ENCODE data around the gene FRMD5. TPM values are rescaled to one million over a fixed set of nuclear protein-coding genes. Genes with fewer than 3 reads are reported as not detected.

Gene FRMD5
- total RNA-seq, 1 donor from 2014 or later, result 0.49 TPM

DNA sequence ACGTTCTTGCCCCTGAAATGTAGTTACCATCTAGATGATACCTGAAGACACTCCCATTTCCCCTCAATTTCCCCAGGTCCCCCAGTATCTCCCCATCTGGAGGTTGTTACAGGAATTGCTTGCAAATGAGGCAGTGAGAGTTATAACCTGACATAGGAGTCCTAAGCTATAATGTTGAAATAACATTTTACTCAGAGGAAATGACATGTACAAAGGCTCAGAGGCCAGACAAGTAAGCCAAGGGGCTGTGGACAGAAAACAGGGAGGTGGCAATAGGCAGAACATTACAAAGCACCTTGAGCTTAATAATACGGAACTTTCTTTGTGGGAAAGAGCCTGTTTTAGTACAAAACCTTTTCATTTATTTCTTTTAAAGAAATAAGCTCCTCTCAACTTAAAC is 171.9 kb downstream of the FRMD5 start:
- Histone ChIP-seq H3K36me3 (no peaks in the 10 kb centered on the region), H3K27ac (no peak overlapping the region), H3K27me3 (no peaks in the 10 kb centered on the region), H3K4me1 (no peaks in the 10 kb centered on the region), H3K4me3 (no peak overlapping the region), H3K9me3 (no peaks in the 10 kb centered on the region)
- no peak for DNase-seq (ENCODE audit: extremely low spot score in 2 of 2)
- TF ChIP-seq POLR2AphosphoS5 (IDR thresholded peaks at IDR 0.05; ENCODE audit: insufficient read depth in 1 of 2, low read depth in 1 of 2), result no peak
- no peak for TF ChIP-seq CTCF (IDR thresholded peaks at IDR 0.05)
- intact Hi-C loops (cut with DNase I), result no loop called here

DNA sequence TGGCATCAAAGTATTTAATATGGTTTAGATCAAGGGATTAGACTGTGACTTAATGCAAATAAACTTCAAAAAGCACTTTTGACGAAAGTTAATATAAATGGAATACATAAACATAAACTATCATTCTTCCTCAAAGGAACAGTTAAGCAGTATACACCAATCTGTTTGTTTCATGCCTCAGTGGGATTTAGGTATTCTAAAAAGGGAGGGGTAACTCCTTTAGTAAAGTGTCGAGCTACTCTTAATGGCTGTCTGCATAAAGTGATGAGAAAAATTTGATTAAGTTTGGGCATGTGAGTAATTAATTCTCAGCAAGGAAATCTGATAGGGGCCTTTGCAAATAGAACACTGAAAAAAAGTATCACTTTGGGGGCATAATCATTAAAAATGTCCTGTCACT is 176.9 kb downstream of the FRMD5 start:
- Histone ChIP-seq H3K27me3 (no peaks in the 10 kb centered on the region), H3K9me3 (no peaks in the 10 kb centered on the region), H3K27ac (no peak overlapping the region), H3K4me3 (no peak overlapping the region), H3K4me1 (no peaks in the 10 kb centered on the region), H3K36me3 (no peaks in the 10 kb centered on the region)
- intact Hi-C loops (cut with DNase I), result no loop called here
- DNase-seq (ENCODE audit: extremely low spot score in 2 of 2), result no peak
- no peak for TF ChIP-seq CTCF (IDR thresholded peaks at IDR 0.05)
- no peak for TF ChIP-seq POLR2AphosphoS5 (IDR thresholded peaks at IDR 0.05; ENCODE audit: insufficient read depth in 1 of 2, low read depth in 1 of 2)
- no peak for TF ChIP-seq POLR2A (IDR thresholded peaks at IDR 0.05)

GRCh38 chr15:44015545-44016305 is 179.3 kb downstream of the FRMD5 start:
- intact Hi-C loops (cut with DNase I), result no loop called here
- Histone ChIP-seq H3K36me3 (no peaks in the 10 kb centered on the region), H3K9me3 (no peaks in the 10 kb centered on the region), H3K27ac (no peak overlapping the region), H3K27me3 (no peaks in the 10 kb centered on the region), H3K4me3 (no peak overlapping the region), H3K4me1 (no peaks in the 10 kb centered on the region)
- DNase-seq (ENCODE audit: extremely low spot score in 2 of 2), result no peak
- TF ChIP-seq POLR2A (IDR thresholded peaks at IDR 0.05), result no peak
- no peak for TF ChIP-seq CTCF (IDR thresholded peaks at IDR 0.05)
- TF ChIP-seq POLR2AphosphoS5 (IDR thresholded peaks at IDR 0.05; ENCODE audit: insufficient read depth in 1 of 2, low read depth in 1 of 2), result no peak

DNA sequence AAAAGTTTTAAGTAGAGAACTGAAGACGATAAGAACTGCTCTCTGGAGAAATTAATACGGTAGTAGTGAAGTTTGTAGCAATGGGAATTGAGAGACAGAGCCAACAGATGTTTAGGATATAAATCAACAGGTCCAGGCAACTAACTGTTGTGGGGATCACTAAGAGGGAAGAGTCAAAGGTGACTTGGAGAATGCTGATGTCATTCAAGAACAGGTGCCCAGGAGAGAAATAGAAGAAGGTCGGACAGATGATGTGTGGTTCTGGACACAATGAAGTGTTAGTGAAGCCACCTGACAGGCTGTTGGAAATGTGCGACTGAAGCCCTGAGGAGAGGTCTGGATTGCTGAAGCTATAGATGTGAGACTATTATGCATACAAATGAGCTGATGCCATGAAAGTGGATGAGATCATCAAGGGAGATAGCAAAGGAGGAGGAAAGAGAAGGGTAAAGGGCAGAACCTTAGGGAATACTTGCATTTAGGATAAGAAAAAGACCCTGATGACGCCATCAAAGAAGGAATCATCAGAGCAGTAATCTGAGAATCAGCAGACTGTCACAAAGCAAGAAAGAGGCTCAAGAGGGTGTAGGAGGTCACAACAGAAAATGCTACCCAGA is 183.7 kb downstream of the FRMD5 start:
- no peaks in the 10 kb centered on the region for H3K27me3 ChIP-seq

More for the DNA sequence above, 183.7 kb downstream of the FRMD5 start:
- Histone ChIP-seq H3K27ac (no peak overlapping the region), H3K4me1 (no peaks in the 10 kb centered on the region), H3K36me3 (no peaks in the 10 kb centered on the region), H3K4me3 (no peak overlapping the region), H3K9me3 (no peaks in the 10 kb centered on the region)
- TF ChIP-seq POLR2A (IDR thresholded peaks at IDR 0.05) (no peak), POLR2AphosphoS5 (IDR thresholded peaks at IDR 0.05; ENCODE audit: insufficient read depth in 1 of 2, low read depth in 1 of 2) (no peak), CTCF (IDR thresholded peaks at IDR 0.05) (no peak)
- intact Hi-C loops (cut with DNase I), result no loop called here
- no peak for DNase-seq (ENCODE audit: extremely low spot score in 2 of 2)
